WERI-Rb-1 (cell line): ENCODE measurements around the gene TMEM212.

Experiments
- DNase-seq: peaks from one replicate; pipeline ENCODE4 v3.0.0-alpha.2; 2020
- H3K27ac ChIP-seq: fragments of 250-450 bp; sonication (Bioruptor Pico); 2 replicates; pipeline ENCODE4 v1.5.1; 2020; ENCODE audit warnings: mild to moderate bottlenecking, moderate library complexity
- H3K27me3 ChIP-seq: fragments of 250-450 bp; sonication (Bioruptor Pico); 2 replicates; pipeline ENCODE4 v1.5.1; 2021; ENCODE audit warnings: mild to moderate bottlenecking, low read depth, moderate library complexity; ENCODE audit not compliant: insufficient read depth, severe bottlenecking
- H3K36me3 ChIP-seq: fragments of 250-450 bp; sonication (Bioruptor Pico); 2 replicates; pipeline ENCODE4 v1.5.1; 2020; ENCODE audit warnings: mild to moderate bottlenecking, moderate library complexity
- H3K4me3 ChIP-seq: 2 replicates; pipeline ENCODE4 v1.5.1; 2011; ENCODE audit warnings: low read depth, mild to moderate bottlenecking, control low read depth, low read length
- H3K9me3 ChIP-seq: fragments of 250-450 bp; sonication (Bioruptor Pico); 2 replicates; pipeline ENCODE4 v1.5.1; 2021; ENCODE audit warnings: mild to moderate bottlenecking, moderate library complexity; ENCODE audit not compliant: severe bottlenecking
- TF ChIP-seq, protein P1 (sequence below): IDR thresholded peaks from 2 replicates; pipeline ENCODE4 v1.5.1; 2011; ENCODE audit warnings: low read depth, mild to moderate bottlenecking, control low read depth, inconsistent platforms, low read length

The TMEM212 gene

DNA sequence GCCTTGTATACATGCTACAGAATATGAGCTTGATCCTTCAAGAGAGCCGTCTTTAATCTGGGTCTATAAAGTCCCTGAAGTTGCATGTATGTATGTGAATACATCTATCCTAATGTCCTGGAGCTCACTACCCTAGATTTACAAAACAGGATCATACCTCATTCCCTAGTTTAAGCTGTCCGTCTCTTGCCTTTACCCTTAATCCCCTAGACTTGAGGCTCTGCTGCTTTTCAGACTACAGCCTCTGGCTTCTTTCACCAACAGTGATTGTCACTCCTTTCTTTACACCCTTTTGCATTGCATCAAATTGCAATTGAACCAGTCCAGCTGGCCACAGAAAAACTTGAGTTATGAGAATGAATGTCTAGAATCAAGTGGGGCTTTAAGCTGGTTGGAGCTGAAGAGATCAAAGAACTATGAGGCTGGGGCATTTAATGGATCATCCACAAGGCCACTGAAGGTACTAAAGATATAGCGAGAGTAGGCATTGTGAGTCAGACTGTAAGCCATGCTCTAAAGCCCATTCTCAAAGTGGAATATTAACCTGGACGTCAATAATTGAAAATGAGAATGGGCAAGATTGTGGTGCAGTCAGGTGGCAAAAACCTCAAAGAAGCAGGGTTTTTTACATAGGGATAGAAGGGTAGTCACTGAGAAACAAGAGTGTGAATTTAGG lies 20.6 kb upstream of the TMEM212 start:
- Histone ChIP-seq H3K4me3 (no peak overlapping the region), H3K9me3 (no peaks in the 10 kb centered on the region), H3K27me3 (no peaks in the 10 kb centered on the region), H3K27ac (no peak overlapping the region), H3K36me3 (no peaks in the 10 kb centered on the region)
- TF ChIP-seq, protein P1, sequence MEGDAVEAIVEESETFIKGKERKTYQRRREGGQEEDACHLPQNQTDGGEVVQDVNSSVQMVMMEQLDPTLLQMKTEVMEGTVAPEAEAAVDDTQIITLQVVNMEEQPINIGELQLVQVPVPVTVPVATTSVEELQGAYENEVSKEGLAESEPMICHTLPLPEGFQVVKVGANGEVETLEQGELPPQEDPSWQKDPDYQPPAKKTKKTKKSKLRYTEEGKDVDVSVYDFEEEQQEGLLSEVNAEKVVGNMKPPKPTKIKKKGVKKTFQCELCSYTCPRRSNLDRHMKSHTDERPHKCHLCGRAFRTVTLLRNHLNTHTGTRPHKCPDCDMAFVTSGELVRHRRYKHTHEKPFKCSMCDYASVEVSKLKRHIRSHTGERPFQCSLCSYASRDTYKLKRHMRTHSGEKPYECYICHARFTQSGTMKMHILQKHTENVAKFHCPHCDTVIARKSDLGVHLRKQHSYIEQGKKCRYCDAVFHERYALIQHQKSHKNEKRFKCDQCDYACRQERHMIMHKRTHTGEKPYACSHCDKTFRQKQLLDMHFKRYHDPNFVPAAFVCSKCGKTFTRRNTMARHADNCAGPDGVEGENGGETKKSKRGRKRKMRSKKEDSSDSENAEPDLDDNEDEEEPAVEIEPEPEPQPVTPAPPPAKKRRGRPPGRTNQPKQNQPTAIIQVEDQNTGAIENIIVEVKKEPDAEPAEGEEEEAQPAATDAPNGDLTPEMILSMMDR, result no peak
- no peak for DNase-seq

DNA sequence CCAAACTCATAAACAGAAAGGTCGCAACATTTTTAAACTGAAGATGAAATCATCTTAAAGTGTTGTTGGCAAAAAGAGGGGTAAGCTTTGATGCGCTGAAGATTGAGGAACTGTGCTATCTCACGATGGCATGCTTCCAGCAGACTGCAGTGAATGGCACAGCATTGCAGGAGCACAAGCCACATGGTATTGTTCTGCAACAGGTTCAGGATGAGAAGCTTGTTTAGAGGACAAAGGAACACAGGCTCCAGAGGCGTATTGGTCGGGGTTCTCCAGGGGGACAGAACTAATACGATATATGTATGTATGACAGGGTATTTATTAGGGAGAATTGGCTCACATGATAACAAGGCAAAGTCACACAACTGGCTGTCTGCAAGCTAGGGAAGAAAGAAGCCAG lies 19.0 kb upstream of the TMEM212 start:
- H3K27me3 ChIP-seq, result no peaks in the 10 kb centered on the region
- no peak for DNase-seq
- TF ChIP-seq, protein P1, result no peak
- no peaks in the 10 kb centered on the region for H3K9me3 ChIP-seq
- H3K4me3 ChIP-seq, result no peak overlapping the region
- no peak overlapping the region for H3K27ac ChIP-seq
- H3K36me3 ChIP-seq, result no peaks in the 10 kb centered on the region

- DNase-seq, result no peak
Observed at GRCh38 chr3:171824824-171825221, 18.3 kb upstream of the TMEM212 start.

GRCh38 chr3:171825222-171825828 lies 17.8 kb upstream of the TMEM212 start:
- Histone ChIP-seq H3K36me3 (no peaks in the 10 kb centered on the region), H3K27ac (no peak overlapping the region), H3K9me3 (no peaks in the 10 kb centered on the region), H3K4me3 (no peak overlapping the region), H3K27me3 (no peaks in the 10 kb centered on the region)
- TF ChIP-seq, protein P1, result no peak
- no peak for DNase-seq

More at GRCh38 chr3:171824824-171825221, 18.3 kb upstream of the TMEM212 start:
- H3K4me3 ChIP-seq, result no peak overlapping the region
- H3K27me3 ChIP-seq, result no peaks in the 10 kb centered on the region
- no peaks in the 10 kb centered on the region for H3K36me3 ChIP-seq
- TF ChIP-seq, protein P1, result no peak
- H3K27ac ChIP-seq, result no peak overlapping the region
- no peaks in the 10 kb centered on the region for H3K9me3 ChIP-seq

DNA sequence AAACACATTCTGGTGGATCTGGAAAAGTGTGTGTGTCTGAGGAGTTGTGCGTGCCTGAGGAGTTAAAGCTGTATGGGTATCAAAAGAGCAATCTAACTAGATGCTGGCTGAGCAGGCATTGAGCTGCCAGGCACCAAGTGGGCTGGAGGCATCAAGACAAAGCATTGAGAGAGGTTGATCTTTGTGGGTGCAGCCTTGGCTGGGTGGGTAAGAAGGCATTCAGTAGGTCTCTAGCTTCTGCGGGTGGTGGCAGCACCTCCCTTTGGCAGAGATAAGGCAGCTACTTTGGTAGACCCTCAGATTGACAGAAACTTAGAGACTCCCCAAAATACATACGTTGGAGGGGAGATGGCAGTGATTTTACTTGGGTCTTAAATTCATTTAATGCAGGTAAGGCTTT lies 15.8 kb upstream of the TMEM212 start:
- no peak overlapping the region for H3K27ac ChIP-seq
- H3K4me3 ChIP-seq, result no peak overlapping the region
- TF ChIP-seq, protein P1, result no peak
- H3K27me3 ChIP-seq, result no peaks in the 10 kb centered on the region
- H3K36me3 ChIP-seq, result no peaks in the 10 kb centered on the region
- DNase-seq, result no peak
- no peaks in the 10 kb centered on the region for H3K9me3 ChIP-seq
